Measurements from ENCODE around the gene PAMR1. TPM values are rescaled to one million over a fixed set of nuclear protein-coding genes. Genes with fewer than 3 reads are reported as not detected.

Gene PAMR1
- total RNA-seq, 1 donor, result 278 TPM

DNA sequence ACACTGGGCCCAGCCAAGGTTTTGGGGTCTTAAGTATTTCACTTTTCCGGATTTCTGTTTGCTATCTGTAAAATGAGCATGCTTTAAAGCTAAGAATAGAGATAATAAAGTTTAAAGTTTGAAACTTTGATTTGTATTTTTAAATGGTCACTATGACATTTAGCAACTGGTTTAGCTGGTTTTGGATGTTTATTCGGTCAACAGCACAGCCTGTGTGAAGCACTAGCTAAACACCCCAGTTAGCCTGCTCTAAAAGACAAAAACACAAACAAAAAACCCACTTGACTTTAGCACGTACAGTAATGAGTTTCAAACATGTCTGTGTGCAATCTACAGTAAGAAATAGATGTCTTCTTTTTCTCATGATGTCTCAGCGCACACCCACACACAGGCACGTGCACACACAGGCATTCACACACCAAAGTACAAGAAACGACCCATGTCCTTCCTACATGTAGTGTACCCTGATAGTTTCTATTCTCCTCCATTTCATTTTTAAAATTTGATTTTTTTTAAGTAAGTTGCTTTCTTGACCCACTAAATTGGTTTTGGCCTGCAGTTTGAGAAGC is 135.4 kb downstream of the PAMR1 start:
- no peak for DNase-seq (ENCODE audit: low read depth)
- TF ChIP-seq, protein P1, sequence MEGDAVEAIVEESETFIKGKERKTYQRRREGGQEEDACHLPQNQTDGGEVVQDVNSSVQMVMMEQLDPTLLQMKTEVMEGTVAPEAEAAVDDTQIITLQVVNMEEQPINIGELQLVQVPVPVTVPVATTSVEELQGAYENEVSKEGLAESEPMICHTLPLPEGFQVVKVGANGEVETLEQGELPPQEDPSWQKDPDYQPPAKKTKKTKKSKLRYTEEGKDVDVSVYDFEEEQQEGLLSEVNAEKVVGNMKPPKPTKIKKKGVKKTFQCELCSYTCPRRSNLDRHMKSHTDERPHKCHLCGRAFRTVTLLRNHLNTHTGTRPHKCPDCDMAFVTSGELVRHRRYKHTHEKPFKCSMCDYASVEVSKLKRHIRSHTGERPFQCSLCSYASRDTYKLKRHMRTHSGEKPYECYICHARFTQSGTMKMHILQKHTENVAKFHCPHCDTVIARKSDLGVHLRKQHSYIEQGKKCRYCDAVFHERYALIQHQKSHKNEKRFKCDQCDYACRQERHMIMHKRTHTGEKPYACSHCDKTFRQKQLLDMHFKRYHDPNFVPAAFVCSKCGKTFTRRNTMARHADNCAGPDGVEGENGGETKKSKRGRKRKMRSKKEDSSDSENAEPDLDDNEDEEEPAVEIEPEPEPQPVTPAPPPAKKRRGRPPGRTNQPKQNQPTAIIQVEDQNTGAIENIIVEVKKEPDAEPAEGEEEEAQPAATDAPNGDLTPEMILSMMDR (IDR thresholded peaks at IDR 0.05; ENCODE audit: insufficient read depth, low read length), result no peak

DNA sequence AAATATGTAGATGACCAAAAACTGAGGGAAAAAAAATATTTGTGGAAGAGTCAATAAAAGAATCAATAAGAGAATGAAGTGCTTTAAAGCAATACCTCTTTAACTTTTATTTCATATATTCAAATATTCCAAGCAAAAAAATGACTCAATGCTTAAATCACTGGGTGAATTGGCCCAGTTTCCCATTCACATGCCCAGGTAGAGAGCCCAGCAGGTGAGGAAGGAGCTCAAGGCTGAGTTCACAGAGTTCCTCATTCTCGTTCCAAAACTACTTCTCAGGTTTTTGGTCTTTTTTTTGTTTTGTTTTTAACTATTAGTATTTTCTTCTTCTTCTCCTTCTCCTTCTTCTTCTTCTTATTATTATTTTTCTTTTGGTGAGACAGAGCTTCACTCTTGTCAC is 136.3 kb downstream of the PAMR1 start:
- no peak overlapping the region for H3K4me3 ChIP-seq (ENCODE audit: low read depth, low read length)
- TF ChIP-seq, protein P1 (IDR thresholded peaks at IDR 0.05; ENCODE audit: insufficient read depth, low read length), result no peak
- DNase-seq (ENCODE audit: low read depth), result no peak

More for the DNA sequence above, 135.4 kb downstream of the PAMR1 start:
- no peak overlapping the region for H3K4me3 ChIP-seq (ENCODE audit: low read depth, low read length)

DNA sequence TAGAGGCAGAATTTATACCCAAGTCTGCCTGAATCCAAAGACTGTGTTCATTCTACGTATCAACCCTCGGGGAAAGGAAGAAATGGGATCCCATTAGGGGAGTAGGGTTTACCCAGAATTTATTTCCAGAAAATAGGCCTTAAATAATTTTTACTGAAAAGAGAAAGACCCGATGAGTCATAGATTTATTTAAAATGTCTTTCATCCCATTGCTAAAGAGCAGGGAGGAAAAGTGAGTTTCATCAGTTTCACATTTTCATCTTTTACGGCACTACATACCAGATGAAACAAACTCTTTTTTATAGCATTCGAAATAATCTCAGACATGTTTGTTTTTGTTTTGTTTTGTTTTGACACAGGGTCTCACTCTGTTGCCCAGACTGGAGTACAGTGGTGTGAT is 137.4 kb downstream of the PAMR1 start:
- TF ChIP-seq, protein P1 (IDR thresholded peaks at IDR 0.05; ENCODE audit: insufficient read depth, low read length), result no peak
- no peak for DNase-seq (ENCODE audit: low read depth)
- H3K4me3 ChIP-seq (ENCODE audit: low read depth, low read length), result no peak overlapping the region

DNA sequence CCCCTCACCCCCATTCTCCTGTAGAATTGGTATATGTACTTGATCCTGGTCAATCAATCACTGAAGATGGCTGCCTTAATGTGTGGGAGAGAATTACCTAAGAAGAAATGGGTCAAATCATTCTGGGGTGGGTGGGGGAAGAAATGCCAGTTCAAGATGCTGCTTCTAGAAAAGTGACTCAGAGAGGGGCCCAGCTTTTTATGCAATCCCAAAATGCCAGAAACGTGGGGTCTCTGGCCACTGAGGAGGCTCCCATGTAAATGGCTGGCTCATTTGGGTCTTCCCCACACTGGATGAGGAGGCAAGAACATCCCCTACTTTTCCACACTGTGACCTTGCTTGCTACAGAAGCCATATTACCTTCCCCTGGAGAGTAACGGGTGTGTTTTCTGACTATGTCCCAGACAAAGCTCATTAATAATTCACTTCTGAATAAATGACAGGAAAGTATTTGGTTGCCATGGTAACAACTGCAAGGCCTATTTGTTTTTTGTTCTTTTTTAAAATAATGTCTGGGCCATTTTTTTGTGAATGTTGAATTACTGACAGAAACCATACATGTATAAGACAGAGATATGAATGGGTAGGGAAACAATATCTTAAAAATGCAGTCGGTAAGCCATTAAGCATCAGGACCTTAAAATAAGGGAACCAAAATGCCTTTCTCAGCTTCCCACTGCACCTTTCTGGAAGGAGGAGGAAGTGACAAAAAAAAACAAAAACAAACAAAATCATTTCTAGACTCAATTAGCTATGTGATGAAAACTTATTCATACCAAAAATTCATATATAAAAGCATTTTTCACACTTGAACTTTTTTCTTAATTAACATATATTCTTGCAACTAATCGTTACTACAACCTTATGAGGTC is 138.1 kb downstream of the PAMR1 start:
- peak; percentile 12 for DNase-seq (ENCODE audit: low read depth)
- TF ChIP-seq, protein P1 (IDR thresholded peaks at IDR 0.05; ENCODE audit: insufficient read depth, low read length), result no peak

DNA sequence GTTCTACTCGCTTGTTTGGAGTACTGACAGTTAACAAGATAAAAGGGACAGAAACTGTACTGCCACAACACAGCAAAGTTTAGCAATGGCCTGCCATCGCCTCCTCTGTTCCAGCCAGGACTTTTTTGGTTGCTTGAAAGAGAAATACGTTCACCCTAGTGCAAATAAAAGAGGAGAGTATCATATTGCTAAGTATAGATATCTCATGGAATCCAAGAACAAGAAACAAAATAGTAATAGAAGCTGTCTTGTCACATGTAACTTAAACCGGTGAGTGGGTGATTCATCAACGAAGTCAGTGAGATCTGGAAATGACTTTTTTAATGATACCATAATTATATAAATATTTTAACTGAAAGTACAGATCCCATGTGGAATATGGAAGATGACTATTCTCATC is 141.5 kb downstream of the PAMR1 start:
- DNase-seq (ENCODE audit: low read depth), result no peak
- TF ChIP-seq, protein P1 (IDR thresholded peaks at IDR 0.05; ENCODE audit: insufficient read depth, low read length), result no peak
- no peak overlapping the region for H3K4me3 ChIP-seq (ENCODE audit: low read depth, low read length)

More for the DNA sequence above, 138.1 kb downstream of the PAMR1 start:
- H3K4me3 ChIP-seq (ENCODE audit: low read depth, low read length), result no peak overlapping the region

Other genes with a start within 250 kb of the PAMR1 start
- gene SLC1A2, start 106.1 kb downstream of the PAMR1 start, total RNA-seq (ENCODE audit: low replicate concordance), result 10.5 and 23.6 TPM in 2 replicates
- 8.3 and 78.2 TPM in 2 replicates for gene FJX1, start 92.8 kb upstream of the PAMR1 start, total RNA-seq (ENCODE audit: low replicate concordance)
- gene TRIM44, start 137.2 kb upstream of the PAMR1 start, total RNA-seq (ENCODE audit: low replicate concordance), result 42.1 and 52.7 TPM in 2 replicates